DMS 273 (cell line): Measurements from ENCODE around the gene CEP170B.
A peak's percentile ranks its signal among the peaks of the same experiment; 100 is the strongest.
"Not testable (repeated sequence)": the region's sequence is repeated elsewhere in the genome, so short reads cannot be mapped to it uniquely, and the experiment has no call there.

ENCODE experiments used
- DNase-seq: peaks from one replicate; lab custom pipeline; 2025; ENCODE audit not compliant: unreplicated experiment; lab: John Stamatoyannopoulos, UW

CEP170B gene

DNA sequence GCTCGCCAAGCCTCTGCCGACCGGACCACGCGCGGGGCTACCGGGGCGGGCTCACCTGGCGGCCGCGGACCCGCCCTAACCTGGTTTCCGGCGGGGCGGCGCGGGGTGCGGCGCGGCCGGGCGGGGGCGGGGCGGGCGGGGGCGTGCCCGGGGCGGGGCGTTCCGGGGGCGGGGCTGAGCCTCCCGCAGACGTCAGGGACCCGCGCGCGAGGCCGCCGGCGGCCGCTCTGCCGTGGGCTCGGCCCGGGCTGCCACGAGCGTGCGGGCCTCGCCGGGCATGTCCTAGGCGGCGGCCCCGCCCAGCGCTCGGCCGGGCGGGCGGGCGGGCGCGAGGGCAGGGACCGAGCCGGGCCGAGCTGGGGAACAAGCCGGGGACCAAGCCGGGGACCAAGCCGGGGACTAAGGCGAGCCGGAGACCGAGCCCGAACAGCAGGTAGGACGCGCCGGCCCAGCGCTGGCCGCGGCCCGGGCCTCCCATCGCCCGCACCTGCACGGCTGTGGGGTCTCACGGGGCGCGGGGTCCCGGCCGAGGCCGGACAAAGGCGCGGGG lies at the start of gene CEP170B:
CEP170B (plus strand) TSS at position 188 of the 550 bp plus-strand sequence. CDS start 3,183 bp downstream, outside the sequence.
- peak; percentile 54 for DNase-seq

DNA sequence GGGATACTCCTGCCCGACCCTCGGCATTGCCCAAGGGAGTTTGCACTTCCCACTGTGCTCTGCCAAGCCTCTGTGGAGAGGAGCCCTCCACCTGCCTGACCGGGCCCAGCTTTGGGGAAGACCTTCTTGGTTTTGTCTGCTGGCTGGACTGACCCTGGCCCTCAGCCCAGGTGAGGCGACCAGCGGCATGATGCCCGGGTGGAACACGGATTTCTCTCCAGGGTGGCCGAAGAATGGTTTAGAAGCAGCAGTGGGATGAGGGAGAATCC lies 48.5 kb upstream of the CEP170B start:
- DNase-seq: no peak

DNA sequence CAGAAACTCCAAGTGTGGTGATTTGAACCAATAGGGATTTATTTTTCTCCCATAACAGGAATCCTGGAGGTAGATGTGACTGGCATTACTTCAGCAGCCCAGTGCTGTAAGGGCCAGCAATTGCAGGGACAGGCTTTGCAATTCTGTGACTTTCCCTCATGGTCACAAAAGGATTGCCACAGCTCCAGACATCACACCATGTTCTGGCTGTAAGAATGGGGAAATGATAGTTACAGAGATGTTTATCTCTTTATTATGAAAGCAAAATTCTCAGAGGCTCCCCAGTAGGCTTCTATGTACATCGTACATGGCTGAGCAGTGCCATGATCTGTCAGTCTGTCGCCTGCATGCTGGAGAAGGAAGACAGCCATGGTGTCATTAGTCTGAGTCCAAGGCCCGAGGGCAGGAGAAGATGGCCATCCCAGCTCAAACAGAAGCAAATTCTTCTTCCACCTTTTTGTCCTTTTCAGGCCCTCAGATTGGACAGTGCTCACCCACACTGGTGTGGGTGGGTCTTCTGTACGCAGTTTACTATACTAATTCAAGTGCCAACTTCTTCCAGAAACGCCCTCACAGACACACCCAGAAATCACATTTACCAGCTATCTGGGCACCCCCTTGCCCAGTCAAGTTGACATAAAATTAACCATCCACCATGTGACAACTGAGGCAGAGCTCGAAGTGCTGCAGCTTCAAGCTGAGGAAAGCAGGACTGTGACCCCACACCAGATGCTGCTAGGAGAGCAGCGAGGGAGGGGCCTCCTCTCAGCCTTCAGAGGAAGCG lies 46.9 kb upstream of the CEP170B start:
- DNase-seq: peak; percentile 92

DNA sequence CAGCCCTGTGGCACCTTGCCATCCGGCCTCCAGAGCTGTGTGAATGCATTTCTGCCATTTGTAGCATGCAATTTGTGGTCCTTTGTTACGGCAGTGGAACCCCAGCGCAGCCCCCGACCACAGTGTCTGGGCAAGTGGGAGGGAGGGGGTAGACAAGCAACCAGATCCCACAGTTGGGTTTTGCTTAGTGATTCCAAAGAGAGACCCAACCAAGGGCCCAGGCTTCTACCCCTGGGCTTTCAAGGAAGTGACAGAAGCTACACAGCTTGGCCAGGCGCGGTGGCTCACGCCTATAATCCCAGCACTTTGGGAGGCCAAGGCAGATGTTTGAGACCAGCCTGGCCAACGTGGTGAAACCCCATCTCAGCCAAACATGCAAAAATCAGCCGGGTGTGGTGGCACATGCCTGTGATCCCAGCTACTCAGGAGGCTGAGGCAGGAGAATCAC lies 46.3 kb upstream of the CEP170B start:
- peak; percentile 82 for DNase-seq

- peak; percentile 84 for DNase-seq
These were observed 45.7 kb upstream of the CEP170B start for GRCh38 chr14:104819361-104819781.

GRCh38 chr14:104820669-104821228 lies 44.3 kb upstream of the CEP170B start:
- peak; percentile 93 for DNase-seq

DNA sequence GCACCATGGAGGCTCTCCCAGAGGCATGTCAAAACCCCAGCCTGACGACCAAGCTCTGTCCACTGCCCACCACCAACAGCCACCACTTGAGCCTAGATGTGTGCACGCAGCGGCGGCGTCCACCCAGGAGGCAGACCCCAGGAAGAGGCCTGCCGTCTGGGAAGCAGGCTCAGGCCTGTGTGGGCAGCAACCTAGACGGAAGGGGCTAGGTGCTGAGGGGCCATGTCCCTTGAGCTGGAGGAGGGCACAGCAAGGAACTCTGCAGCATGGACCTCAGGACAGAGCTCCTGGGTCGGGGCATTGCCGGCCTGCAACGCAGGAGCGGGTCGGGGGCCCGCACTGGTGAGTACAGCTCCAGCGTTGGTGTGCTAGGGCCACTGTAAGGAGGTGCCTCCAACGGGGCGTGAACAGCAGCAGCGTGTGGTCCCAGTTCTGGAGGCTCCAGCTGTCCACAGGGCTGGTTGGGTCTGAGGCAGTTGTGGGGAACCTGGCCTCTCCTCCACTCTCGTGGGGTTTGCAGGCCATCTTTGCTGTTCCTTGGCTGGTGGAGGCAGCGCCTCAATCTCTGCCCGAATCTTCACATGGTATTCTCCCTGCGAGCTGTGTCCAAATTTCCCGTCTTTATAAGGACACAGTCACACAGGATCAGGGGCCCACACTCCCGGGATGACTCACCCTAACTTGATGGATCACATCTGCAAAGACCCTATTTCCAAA lies 43.7 kb upstream of the CEP170B start:
- DNase-seq: no peak

DNA sequence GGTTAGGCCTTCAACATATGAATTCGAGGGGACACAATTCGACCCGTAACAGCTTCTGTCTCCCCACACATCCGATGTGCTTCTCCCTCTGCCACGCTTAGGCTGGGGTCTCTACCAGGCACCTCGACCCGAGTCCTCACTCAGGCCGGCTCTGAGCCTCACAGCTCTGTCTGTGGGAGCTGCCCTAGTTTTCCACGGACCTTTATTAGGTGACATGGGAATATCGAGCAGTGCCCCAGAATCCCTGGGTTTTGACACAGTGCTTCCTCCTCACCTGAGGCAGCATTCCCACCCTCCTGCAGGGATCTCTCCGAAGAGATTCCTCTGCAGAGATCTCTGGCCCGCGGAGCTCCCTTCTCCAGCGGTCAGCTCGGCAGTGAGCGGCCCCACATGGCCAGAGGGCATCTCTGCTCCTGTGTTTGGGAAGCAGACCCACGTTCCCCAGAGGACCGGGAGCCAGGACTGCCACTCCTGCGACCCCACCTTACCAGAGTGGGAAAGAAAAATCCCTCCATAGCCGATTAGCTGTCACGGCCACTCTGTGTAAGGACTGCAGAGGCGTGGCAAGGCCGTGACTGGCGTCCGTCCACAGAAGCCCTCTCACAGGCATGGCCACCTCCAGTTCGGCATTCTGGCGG lies 43.0 kb upstream of the CEP170B start:
- DNase-seq: no peak

- no peak for DNase-seq
These were observed 42.0 kb upstream of the CEP170B start for GRCh38 chr14:104822821-104823615.

DNA sequence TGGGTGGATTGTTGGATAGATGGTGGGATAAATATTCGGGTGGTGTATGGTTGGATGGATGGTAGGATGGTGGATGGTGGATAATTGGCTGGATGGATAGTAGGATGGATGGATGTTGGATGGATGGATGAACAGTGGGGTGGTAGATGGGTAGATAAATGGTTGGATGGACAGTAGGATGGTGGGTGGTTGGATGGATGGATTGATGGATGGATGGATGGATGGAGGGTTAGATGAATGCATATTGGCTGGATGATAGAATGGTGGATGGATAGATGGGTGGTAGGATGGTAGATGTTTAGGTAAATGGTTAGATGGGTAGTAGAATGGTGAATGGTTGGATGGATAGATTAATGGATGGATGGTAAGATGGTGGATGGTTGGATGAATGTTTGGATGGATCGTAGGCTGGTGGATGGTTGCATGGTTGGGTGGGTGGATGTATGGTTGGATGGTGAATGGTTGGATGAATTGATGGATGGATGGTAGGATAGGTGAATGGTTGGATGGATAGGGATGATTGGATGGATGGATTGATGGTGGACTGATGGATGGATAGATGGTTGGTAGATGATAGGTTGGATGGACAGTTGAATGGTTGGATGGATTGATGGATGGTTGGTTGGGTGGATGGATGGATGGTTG lies 40.6 kb upstream of the CEP170B start:
- no peak for DNase-seq

DNA sequence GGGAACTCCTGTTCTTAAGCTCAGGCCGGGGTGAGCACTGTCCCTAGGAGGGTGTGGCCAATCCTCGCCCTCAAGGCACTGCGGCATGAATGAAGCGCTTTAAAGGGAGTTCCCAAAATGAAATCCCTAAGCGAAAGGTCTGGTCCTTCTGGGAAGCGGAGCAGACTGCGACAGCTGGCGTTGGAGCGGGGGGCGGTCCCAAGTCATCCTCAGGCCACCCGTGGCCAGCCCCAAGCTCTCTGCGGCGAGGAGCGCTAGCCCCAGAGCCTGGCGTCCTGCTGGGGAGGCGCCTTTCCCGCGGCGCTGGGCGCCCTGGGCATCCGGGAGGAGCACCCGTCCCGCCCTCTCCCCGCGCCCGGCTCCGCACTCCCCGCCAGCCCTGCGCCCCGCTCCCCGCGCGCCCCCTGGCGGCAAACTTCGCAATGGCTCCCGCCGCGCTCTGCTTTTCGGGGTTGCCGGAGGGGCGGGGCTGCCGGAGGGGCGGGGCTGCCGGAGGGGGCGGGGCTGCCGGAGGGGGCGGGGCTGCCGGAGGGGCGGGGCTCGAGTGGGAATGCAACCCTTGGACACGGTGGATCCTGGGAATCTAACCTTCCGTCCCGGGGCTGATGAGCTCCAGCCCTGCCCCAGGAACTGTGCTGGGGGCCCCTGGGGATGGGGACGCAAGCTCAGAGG lies 38.7 kb upstream of the CEP170B start:
- peak; percentile 94 for DNase-seq

DNA sequence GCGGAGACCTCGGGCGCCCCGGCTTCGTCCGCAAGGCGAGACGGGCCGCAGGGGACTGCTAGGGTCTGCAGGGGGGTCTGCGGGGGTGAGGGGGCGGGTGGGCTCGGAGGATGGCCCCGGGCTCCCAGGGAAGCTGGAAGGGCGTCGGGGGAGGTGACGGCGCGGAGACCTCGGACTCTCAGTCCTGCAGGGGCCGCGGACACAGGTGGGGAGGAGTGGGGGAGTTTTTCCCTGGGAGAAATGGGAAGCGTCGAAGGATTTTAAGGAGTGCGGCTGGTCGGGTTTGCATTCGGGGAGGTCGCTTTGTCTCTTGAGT lies 38.2 kb upstream of the CEP170B start:
- DNase-seq: no peak

DNA sequence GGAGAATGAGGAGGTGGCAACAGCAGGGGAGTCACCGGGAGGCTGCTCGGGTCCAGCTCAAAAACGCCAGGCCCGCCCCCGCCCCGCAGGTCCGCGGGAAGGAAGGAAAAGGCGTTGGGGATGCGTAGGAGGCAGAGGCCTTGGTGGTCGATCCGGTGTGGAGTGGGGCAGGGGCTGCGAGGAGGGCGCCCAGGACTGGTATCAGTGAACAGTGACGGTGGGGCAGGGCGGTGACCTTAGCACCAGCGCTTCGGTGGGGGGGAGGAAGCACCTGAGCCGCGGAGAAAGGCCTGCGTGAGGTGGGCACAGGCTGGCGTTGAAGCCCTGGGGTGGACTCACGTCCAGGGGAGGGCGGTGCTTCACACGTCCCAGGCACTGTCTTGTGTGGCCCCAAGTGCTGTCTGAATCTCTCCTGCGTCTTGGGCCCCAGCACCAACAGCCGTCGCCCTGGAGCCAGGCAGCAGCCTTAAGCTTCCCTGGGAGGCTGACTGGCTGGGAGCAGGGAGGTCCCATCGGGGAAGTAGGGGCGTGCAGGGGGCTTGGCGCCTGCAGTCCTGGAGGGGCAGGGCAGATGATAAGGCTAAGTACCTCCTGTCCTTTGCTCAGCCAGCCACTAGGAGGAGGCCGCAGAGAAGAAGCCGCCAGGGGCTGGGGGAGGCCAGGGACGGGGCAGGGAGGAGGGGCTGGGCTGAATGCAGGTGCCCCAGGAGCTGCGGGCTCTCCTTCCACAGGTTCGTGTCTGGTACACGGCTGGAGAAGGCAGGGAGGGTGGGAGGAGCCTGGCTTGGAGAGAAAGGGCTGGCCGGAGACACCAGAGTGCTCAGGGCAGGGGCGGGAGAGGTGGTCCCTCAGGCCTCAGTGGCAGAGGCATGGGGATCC lies 37.7 kb upstream of the CEP170B start:
- peak; percentile 80 for DNase-seq

DNA sequence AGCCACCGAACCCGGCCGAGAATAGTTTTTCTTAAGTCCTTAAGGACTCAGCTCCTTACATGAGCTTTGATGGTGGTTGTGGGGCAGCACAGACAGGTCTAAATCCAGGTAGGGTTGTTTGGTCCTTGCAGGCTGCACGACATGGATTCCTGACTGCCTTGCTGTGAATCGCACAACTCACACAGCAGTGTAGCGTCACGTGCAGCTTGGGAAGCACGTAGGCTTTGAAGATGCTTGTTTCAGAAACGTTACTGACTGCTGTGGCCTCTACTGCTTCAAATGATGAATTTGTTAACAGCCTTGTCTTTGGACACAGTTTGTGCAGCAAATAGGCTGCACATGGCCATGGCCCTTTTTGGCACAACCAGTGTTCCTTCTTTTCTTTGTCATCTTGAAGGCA lies 34.3 kb upstream of the CEP170B start:
- DNase-seq: no peak

GRCh38 chr14:104836171-104836935 lies 28.7 kb upstream of the CEP170B start:
- not testable (repeated sequence) for DNase-seq

- no peak for DNase-seq
These were observed 23.3 kb upstream of the CEP170B start for GRCh38 chr14:104841730-104842129.

GRCh38 chr14:104843006-104843405 lies 22.1 kb upstream of the CEP170B start:
- DNase-seq: no peak
